SK-N-SH (cell line): ENCODE results near the gene GPR17. TPM values are rescaled to one million over a fixed set of nuclear protein-coding genes. Genes with fewer than 3 reads are reported as not detected.

Experiments
- CTCF ChIA-PET: fragments of 300-600, 350-600 bp; formaldehyde crosslinking; extraction: SDS; loops from one replicate; lab custom pipeline; 2021; lab: Yijun Ruan, JAX
- POLR2A ChIA-PET: fragments of 350-600 bp; sonication (Branson Sonifier 250); formaldehyde crosslinking; extraction: SDS; loops from one replicate; lab custom pipeline; 2020; ENCODE audit warnings: antibody characterized with exemption, inconsistent platforms; lab: Yijun Ruan, JAX
- DNase-seq: peaks from one replicate; pipeline ENCODE4 v3.0.0; 2012
- H2AFZ ChIP-seq: fragments of 200-600 bp; sonication (generic); 2 replicates; pipeline ENCODE4 v1.8.1; 2016; ENCODE audit warnings: antibody characterized with exemption, mild to moderate bottlenecking, low read depth
- H3F3A ChIP-seq: fragments of 200-600 bp; sonication (generic); replicated peaks from 2 replicates; pipeline ENCODE3; 2016; ENCODE audit warnings: antibody characterized with exemption, mild to moderate bottlenecking; ENCODE audit not compliant: insufficient read depth
- H3K27ac ChIP-seq, 2 experiments: fragments of 200-500 bp in 1 of 2; fragments of 200-600 bp in 1 of 2; sonication (Bioruptor generic) in 1 of 2; sonication (generic), shearing (Covaris generic) in 1 of 2; 2 replicates each; pipeline versions ENCODE4 v1.5.1 to v1.6.1; 2014 to 2016; ENCODE audit warnings: low read depth in 2 of 2, inconsistent platforms in 1 of 2, low read length in 1 of 2, mild to moderate bottlenecking in 1 of 2, mixed read lengths in 1 of 2
- H3K27me3 ChIP-seq: fragments of 200-600 bp; sonication (generic), shearing (Covaris generic); 2 replicates; pipeline ENCODE4 v1.6.1; 2016; ENCODE audit warnings: mixed run types; ENCODE audit not compliant: insufficient read depth
- H3K36me3 ChIP-seq, 2 experiments: fragments of 200-500 bp in 1 of 2; fragments of 200-600 bp in 1 of 2; sonication (Bioruptor generic) in 1 of 2; sonication (generic) in 1 of 2; replicated peaks in 1 of 2; 2 replicates each; pipeline versions ENCODE3 to v1.5.1; 2014 to 2016; ENCODE audit warnings: low read length in 1 of 2, mild to moderate bottlenecking in 1 of 2; ENCODE audit not compliant: insufficient read depth in 2 of 2, control insufficient read depth in 1 of 2
- H3K4me1 ChIP-seq, 2 experiments: fragments of 200-500 bp in 1 of 2; fragments of 200-600 bp in 1 of 2; sonication (Bioruptor generic) in 1 of 2; sonication (generic), shearing (Covaris generic) in 1 of 2; 2 replicates each; pipeline versions ENCODE4 v1.5.1 to v1.6.1; 2014 to 2016; ENCODE audit warnings: low read depth in 1 of 2, low read length in 1 of 2, mixed run types in 1 of 2; ENCODE audit not compliant: insufficient read depth in 2 of 2, control insufficient read depth in 1 of 2
- H3K4me2 ChIP-seq: fragments of 200-600 bp; sonication (generic), shearing (Covaris generic); 2 replicates; pipeline ENCODE4 v1.6.1; 2017; ENCODE audit warnings: mixed run types
- H3K4me3 ChIP-seq, 2 experiments: fragments of 200-500 bp in 1 of 2; fragments of 200-600 bp in 1 of 2; sonication (Bioruptor generic) in 1 of 2; sonication (generic), shearing (Covaris generic) in 1 of 2; 2 replicates each; pipeline versions ENCODE4 v1.5.1 to v1.8.1; 2014 to 2016; ENCODE audit warnings: low read depth in 2 of 2, inconsistent platforms in 1 of 2, low read length in 1 of 2, mild to moderate bottlenecking in 1 of 2, mixed read lengths in 1 of 2, moderate library complexity in 1 of 2
- H3K79me2 ChIP-seq: fragments of 200-600 bp; sonication (generic); 2 replicates; pipeline ENCODE4 v1.8.1; 2017; ENCODE audit warnings: mild to moderate bottlenecking; ENCODE audit not compliant: insufficient read depth
- H3K9ac ChIP-seq: fragments of 200-600 bp; sonication (generic); 2 replicates; pipeline ENCODE4 v1.6.1; 2017; ENCODE audit warnings: mixed run types
- H3K9me2 ChIP-seq: fragments of 200-600 bp; sonication (generic); 2 replicates; pipeline ENCODE4 v1.6.1; 2017; ENCODE audit warnings: mixed run types
- H3K9me3 ChIP-seq: fragments of 200-600 bp; sonication (generic); 2 replicates; pipeline ENCODE4 v1.6.1; 2017; ENCODE audit warnings: mixed run types, mild to moderate bottlenecking, moderate library complexity
- H4K20me1 ChIP-seq: fragments of 200-600 bp; sonication (generic); 2 replicates; pipeline ENCODE4 v1.6.1; 2017; ENCODE audit warnings: mild to moderate bottlenecking, mixed run types; ENCODE audit not compliant: insufficient read depth
- CTCF ChIP-seq: fragments of 200-600 bp; sonication (generic); IDR thresholded peaks from 2 replicates; pipeline ENCODE4 v1.6.1; 2017; ENCODE audit warnings: antibody characterized with exemption, mild to moderate bottlenecking, moderate library complexity
- ELF1 ChIP-seq: IDR thresholded peaks from 2 replicates; pipeline ENCODE4 v1.4.0; 2012
- FOSL2 ChIP-seq: IDR thresholded peaks from 2 replicates; pipeline ENCODE4 v1.4.0; 2012; ENCODE audit warnings: low read depth, mild to moderate bottlenecking, moderate library complexity, borderline replicate concordance
- GATA2 ChIP-seq: sonication (generic); formaldehyde crosslinking; IDR thresholded peaks from 2 replicates; pipeline ENCODE4 v1.5.0; 2020; ENCODE audit warnings: mild to moderate bottlenecking, missing genetic modification reagents
- IRF3 ChIP-seq: fragments of 150-350 bp; IDR thresholded peaks from 2 replicates; pipeline ENCODE4 v1.6.1; 2016; ENCODE audit warnings: mild to moderate bottlenecking, low read depth, low read length
- MEF2A ChIP-seq: IDR thresholded peaks from 2 replicates; pipeline ENCODE4 v1.4.0; 2012; ENCODE audit warnings: low read depth, borderline replicate concordance
- POLR2AphosphoS5 ChIP-seq: IDR thresholded peaks from 2 replicates; pipeline ENCODE4 v1.6.1; 2012; ENCODE audit warnings: low read depth, low read length
- RAD21 ChIP-seq: IDR thresholded peaks from 2 replicates; pipeline ENCODE4 v1.6.1; 2012; ENCODE audit warnings: mild to moderate bottlenecking, low read length
- RCOR1 ChIP-seq: fragments of 150-350 bp; IDR thresholded peaks from 2 replicates; pipeline ENCODE4 v1.6.1; 2017; ENCODE audit warnings: antibody characterized with exemption, low read length
- REST ChIP-seq: IDR thresholded peaks from 2 replicates; pipeline ENCODE4 v1.6.1; 2012; ENCODE audit warnings: mild to moderate bottlenecking, low read depth, low read length, moderate library complexity
- RFX5 ChIP-seq: IDR thresholded peaks from 2 replicates; pipeline ENCODE4 v1.6.1; 2012; ENCODE audit warnings: mild to moderate bottlenecking, improper control_type of control experiment, low read length
- SIN3A ChIP-seq: IDR thresholded peaks from 2 replicates; pipeline ENCODE4 v1.6.1; 2012; ENCODE audit warnings: low read depth, mild to moderate bottlenecking, low read length, moderate library complexity, borderline replicate concordance
- SMC3 ChIP-seq: IDR thresholded peaks from 2 replicates; pipeline ENCODE4 v1.6.1; 2012; ENCODE audit warnings: low read depth, low read length, improper control_type of control experiment
- TCF12 ChIP-seq: IDR thresholded peaks from 2 replicates; pipeline ENCODE4 v1.4.0; 2012
- USF1 ChIP-seq: IDR thresholded peaks from 2 replicates; pipeline ENCODE4 v1.4.0; 2012; ENCODE audit warnings: low read depth, borderline replicate concordance
- WGBS: methylation state at CpG from one replicate; pipeline ENCODE4 v1.1.6; 2017; ENCODE audit warnings: low lambda C conversion rate; 5-methylcytosine and 5-hydroxymethylcytosine counted together
- polyA plus RNA-seq, 3 experiments: library from polyadenylated mRNA; depleted of rRNA; stranded (reverse); fragments of >200 nt; gene quantifications; 2 replicates each; pipeline ENCODE4 v1.2.3, GENCODE V29; 2012

GPR17 gene
- polyA plus RNA-seq, 1 of the 3 experiments (the other 2 are of a cell fraction): 0.03 TPM

GRCh38 chr2:127597046-127597983, 48.6 kb upstream of the GPR17 start:
- no peak for DNase-seq
- no peaks in the 10 kb centered on the region for H3K79me2 ChIP-seq
- no peaks in the 10 kb centered on the region for H3K27me3 ChIP-seq
- POLR2A ChIA-PET: no interaction called here
- 81% methylated on average over 17 of the region's 17 CpGs for WGBS
- H3K4me3 ChIP-seq: no peak overlapping the region
- no peaks in the 10 kb centered on the region for H4K20me1 ChIP-seq
- no peaks in the 10 kb centered on the region for H3K4me1 ChIP-seq
- CTCF ChIA-PET: interaction anchor here (1.3 kb wide), 1 partner anchor 8 kb away, joined by 4 read pairs; no protein-coding TSS in a partner anchor
- no peak overlapping the region for H3K9ac ChIP-seq
- H3K27ac ChIP-seq: no peak overlapping the region
- no peaks in the 10 kb centered on the region for H3K9me2 ChIP-seq
- H3K9me3 ChIP-seq: no peaks in the 10 kb centered on the region
- peaks cover 11% of the 10 kb centered on the region for H3F3A ChIP-seq
- TF ChIP-seq RAD21: no peak
- H2AFZ ChIP-seq: no peak overlapping the region
- no peaks in the 10 kb centered on the region for H3K36me3 ChIP-seq
- no peak overlapping the region for H3K4me2 ChIP-seq

GRCh38 chr2:127597984-127598380, 48.0 kb upstream of the GPR17 start:
- ChIA-PET POLR2A (no interaction called here), CTCF (interaction anchor here (1.3 kb wide), 1 partner anchor 9 kb away, joined by 4 read pairs; no protein-coding TSS in a partner anchor)
- no peak overlapping the region for H3K4me3 ChIP-seq
- H3K4me1 ChIP-seq: no peaks in the 10 kb centered on the region
- 55% methylated on average over 4 of the region's 4 CpGs for WGBS
- H3K9me2 ChIP-seq: no peaks in the 10 kb centered on the region
- no peak for DNase-seq
- H3K36me3 ChIP-seq: no peaks in the 10 kb centered on the region
- no peak overlapping the region for H2AFZ ChIP-seq
- peaks cover 11% of the 10 kb centered on the region for H3F3A ChIP-seq
- TF ChIP-seq FOSL2 (no peak), USF1 (no peak), RCOR1 (no peak), ELF1 (no peak), REST (no peak), MEF2A (no peak), SMC3 (no peak), RFX5 (no peak), SIN3A (no peak), CTCF (no peak), IRF3 (no peak), TCF12 (no peak), POLR2AphosphoS5 (no peak), GATA2 (no peak)
- no peaks in the 10 kb centered on the region for H3K9me3 ChIP-seq
- H3K4me2 ChIP-seq: no peak overlapping the region
- H3K27ac ChIP-seq: no peak overlapping the region
- no peak overlapping the region for H3K9ac ChIP-seq
- H4K20me1 ChIP-seq: no peaks in the 10 kb centered on the region
- H3K79me2 ChIP-seq: no peaks in the 10 kb centered on the region
- no peaks in the 10 kb centered on the region for H3K27me3 ChIP-seq
